Inflammatory macrophage treated with lipopolysaccharide for 4 hours (primary cell): Measurements from ENCODE around the gene P2RX6.
"Not testable (repeated sequence)": the region's sequence is repeated elsewhere in the genome, so short reads cannot be mapped to it uniquely, and the experiment has no call there.

Source experiments
- DNase-seq: peaks from one replicate; pipeline ENCODE4 v3.0.0-alpha.2; 2020

The P2RX6 gene

DNA sequence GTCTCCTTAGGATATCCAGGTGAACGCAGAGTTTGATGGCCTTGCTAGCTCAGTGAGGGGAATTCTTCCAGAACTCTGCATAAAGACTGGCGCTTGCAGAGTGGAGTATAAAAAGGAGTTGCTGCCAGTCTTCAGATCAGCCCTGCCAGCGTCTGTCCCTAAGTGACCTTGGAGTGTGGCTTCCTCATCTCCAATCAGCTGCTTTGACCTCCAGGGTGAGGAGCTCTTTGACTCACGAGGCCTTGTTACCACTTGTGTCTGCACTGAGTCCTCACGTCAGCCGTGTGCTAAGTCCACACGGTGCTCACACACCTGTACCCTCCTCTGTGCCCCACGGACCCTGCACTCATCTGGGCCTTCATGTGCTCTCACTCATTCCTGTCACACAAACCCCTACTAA is 45.4 kb downstream of the P2RX6 start:
- DNase-seq: not testable (repeated sequence)

DNA sequence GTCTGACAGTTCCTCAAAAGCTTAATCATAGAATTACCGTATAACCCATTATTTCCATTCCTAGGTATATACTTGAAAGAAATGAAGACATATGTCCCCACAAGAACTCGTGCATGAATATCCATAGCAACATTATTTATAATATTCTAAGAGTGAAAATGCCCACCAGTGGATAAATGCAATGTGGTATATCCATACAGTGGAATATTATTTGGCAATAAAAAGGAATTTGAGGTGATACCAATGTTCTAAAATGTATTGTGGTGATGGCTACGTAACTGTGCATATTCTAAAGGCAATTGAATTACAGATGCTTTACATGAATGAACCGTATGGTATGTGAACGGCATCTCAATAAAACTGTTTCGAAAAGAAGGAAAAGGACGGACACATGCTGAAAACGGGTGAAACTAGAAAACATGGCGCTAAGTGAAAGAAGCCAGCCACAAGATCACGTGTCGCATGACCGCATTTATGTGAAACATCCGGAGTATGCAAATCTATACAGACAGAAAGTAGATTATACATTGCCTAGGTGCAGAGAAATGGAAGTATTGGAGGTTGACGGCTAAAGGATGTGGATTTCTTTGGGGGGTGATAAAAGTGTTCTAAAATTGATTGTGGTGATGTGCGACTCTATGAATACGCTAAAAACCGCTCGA is 46.8 kb downstream of the P2RX6 start:
- not testable (repeated sequence) for DNase-seq

DNA sequence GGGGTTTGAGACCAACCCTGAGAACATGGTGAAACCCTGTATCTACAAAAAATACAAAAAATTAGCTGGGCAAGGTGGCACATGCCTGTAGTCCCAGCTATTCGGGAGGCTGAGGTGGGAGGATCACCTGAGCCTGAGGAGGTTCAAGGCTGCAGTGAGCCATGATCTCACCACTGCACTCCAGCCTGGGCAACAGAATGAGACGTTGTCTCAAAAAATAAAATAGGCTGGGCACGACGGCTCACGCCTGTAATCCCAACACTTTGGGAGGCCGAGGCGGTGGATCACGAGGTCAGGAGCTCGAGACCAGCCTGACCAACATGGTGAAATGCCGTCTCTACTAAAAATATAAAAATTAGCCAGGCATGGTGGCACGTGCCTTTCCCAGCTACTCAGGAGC is 49.5 kb downstream of the P2RX6 start:
- DNase-seq: not testable (repeated sequence)

DNA sequence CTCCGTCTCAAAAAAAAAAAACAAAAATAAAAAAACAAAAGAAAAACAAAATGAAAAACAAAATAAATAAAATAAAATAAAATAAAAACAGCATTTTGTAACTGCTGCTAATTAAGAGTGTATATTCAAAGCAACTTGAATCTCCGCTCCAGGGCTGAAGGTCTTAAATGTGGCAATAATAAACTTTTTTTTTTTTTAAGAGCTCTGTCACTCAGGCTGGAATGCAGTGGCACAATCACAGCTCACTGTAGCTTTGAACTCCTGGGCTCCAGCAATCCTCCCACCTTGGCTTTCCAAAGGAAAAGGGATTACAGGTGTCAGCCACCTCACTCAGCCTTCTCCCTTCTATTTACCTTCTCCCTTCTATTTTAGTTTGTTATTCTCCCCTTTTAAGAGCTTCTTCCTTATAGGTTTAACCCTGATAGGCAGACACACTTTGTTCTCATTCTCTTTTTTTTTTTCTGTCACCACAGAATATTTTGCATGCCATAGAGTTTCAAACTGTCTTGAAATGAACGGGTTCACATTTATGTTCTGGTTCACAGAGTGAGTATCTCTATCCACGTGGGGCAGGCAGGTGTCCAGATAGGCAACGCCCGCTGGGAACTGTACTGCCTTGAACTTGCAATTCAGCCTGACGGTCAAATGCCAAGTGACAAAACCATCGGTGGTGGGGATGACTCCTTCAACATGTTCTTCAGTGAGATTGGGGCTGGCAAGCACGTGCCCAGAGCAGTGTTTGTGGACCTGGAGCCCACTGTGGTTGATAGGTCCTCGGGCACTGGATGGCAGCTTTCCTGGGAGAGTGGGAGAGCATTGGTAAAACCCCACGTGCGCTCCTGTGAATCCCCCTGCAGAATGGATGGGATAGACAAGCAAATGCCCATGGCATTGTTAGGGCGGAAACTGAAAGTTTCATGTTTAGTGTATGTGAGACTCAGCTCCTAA is 50.2 kb downstream of the P2RX6 start:
- DNase-seq: no peak

DNA sequence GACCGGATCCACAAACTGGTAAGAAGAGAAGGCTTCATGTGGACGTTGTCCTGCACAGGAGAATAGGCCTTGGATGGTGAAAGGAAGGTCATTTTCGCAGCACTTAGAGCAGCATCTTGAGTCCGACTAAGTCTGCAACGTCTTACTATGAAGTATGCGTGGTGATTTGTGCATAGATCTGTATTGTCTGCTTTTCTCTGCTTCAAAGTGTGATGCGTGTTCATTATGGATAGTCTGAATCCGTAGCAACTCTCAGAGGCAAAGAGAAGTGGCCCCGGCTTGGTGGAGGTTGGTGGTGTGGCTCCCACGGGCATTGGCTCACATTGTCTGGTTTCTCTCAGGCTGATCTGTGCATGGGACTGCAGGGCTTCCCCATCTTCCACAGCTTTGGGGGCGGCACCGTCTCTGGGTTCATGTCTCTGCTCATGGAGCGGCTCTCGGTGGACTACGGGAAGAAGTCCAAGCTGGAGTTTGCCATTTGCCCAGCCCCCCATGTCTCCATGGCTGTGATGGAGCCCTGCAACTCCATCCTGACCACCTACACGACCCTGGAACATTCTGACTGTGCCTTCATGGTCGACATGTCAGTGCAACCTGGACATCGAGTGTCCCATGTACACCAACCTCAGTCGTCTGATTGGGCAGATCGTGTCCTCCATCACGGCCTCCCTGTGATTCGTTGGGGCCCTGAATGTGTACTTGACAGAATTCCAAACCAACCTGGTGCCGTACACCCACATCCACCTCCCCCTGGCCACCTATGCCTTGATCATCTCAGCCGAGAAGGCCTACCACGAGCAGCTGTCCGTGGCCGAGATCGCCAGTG is 52.3 kb downstream of the P2RX6 start:
- DNase-seq: no peak

DNA sequence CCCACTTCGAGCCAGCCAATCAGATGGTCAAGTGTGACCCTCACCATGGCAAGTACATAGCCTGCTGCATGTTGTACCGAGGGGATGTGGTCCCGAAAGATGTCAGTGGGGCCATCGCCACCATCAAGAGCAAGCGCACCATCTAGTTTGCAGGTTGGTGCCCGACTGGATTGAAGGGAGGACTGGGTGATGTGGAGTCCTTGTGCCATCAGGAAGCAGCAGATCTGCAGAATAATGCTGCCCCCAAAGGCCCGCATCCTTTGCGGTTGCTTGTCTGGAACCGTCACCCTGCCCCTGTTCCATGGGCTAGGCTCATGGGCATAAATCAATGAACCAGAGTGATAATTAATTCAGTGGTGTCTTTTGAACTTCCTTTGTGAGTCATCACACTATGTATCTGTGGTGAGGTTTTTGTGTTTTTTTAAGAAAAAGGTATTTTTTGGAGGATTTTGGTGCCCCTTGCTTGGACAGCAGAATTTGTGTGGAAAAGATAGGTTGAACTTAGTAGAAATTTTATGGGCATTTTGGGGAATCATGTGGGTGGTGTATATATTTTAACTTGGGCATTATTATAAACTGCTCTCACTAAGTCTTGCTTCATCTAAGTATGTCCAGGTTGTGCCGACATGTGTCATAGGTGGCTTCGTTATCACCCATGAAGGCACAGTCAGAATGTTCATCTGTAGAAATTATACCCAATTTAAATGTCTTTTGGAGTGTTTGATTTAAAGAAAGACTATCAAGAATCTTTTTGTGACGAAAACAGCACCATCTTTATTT is 53.1 kb downstream of the P2RX6 start:
- DNase-seq: no peak

DNA sequence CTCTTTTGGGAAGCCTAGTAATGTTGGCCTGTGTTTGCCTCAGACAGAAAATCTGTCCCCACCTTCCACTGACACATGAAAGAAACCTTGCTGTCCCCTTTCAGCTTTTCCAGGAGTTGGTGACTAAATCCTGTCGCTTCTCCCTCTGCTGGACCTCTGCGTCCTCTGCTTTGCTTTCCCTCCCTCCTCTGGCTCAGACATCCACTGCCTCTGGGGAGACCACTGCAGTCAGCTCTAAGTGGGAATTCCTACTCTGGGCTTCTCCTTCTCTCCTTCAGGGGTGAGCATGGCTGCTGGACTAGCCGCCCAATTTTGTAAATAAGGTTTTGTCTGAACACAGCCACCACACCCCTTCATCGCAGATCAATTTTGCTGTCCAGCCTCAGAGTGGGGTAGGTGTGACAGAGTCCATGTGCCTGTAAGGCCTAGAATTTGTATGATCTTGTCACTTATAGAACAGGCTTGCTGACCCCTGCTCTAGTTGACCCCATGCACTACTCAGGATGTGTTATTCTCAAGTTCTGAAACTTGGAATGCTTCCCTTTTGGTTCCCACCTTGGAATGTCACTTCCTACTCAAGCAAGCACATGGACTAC is 53.8 kb downstream of the P2RX6 start:
- no peak for DNase-seq

DNA sequence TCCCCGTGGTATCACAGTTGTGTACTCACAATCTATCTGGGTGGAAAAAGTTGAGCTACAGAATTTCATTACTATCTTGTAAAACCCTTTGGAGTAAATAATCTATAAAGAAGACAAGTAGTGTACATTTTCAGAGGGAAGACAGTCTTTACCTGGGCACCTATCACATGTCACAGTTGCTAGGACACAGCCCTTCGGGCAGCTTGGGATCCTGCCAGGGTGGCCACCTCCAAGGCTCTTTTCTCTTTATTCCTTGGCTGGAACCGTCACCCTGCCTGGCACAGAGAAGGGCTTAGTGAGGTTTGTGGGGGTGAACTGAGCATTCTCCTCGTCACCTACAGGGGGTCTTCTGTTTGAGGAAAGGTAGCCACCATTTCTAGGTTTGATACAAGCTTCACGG is 54.4 kb downstream of the P2RX6 start:
- no peak for DNase-seq

DNA sequence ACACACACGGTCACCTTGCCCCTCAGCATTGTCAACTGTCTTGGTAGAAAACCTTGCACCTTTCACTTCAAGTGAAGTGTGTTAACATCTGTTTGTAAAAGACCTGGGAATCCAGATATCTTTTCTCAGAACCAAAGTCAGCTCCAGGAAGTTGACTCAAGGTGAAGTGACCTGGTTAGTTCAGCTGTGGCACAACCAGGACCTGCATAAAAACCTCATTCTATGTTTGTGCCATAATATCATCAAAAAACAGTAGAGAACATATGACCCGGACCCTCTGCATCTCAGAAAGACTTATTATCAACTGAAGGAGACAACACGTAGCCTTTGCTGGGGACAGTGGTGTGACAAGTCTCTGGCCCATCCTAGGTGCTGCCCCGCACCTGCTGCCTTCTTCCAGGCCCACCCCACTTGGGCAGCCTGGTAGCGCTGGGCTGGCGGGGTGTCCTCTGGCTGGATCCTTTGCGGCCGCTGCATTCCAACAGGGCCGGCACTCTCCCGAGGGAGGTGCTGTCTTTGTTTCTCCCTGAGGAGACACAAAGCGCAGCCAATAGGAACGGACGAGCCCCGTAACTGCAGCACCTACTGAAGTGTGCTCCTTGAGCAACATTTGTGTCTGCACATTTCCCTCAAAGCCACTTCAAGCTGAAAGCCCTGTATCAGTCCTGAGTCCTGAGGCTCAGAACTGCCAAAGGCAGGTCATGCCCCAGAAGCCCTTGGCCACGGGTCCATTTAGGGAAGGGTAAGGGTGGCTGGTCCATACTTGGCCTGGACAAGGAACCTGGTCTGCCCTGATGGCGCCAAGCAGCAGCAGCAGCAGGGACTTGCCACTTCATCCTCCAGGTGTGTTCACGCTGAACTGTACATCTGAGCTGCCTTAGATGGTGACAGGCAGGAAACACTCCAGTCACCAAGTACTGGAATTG is 56.0 kb downstream of the P2RX6 start:
- DNase-seq: no peak

DNA sequence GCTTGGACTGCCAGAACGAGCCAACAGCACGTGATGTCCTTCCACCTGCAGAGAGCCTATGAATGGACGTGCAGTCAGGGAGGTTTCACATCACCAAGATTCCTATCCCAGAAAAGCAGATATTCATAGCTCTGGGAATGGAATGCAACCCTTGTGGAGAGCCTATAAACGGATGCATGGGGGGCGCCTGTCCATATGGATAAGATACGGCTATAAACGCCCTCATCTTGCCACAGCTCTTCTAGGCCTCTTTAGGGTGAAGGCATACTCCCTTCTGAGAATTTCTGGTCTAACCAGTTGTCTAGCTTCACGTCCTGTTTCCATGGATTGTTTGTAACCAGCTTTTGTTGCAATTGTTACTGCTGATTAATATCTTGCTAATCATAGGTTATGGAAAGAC is 56.8 kb downstream of the P2RX6 start:
- not testable (repeated sequence) for DNase-seq

DNA sequence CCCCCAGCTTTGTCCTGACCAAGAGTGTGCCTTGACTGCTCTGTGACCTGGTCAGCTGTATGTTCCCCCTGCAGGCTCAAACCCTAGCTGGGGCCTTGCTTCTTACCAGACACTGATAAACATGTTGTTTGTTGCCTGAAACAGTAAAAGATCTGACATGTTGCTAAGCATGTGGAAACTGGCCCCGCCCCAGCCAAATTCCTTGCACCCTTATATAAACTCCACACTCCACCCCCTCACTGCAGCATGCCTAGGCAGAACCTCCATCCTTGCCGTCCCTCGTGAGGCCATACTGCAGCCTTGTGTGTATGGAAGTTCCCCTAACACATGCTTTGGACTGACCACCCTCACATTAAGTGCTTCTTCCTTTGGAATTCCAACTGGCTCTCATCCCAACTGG is 58.1 kb downstream of the P2RX6 start:
- DNase-seq: no peak

DNA sequence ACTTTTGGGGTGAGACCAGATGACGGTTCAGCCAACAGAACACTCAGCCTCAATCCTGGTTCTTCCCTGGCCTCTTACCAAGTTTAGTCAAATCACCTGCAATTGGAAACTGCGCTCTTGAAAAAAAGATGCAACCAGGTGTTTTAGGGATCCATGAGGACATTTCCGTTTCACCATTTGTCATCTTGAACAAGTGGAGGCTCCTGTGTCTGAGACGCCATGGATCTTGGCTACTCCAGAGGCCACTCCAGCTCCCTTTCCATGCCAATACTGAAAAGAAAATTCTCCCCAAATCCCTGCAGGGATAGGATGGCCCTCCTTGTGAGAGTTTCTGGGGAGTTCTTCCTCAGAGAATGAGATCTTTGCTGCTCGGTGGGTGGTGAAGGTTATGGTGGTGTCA is 58.5 kb downstream of the P2RX6 start:
- DNase-seq: no peak

DNA sequence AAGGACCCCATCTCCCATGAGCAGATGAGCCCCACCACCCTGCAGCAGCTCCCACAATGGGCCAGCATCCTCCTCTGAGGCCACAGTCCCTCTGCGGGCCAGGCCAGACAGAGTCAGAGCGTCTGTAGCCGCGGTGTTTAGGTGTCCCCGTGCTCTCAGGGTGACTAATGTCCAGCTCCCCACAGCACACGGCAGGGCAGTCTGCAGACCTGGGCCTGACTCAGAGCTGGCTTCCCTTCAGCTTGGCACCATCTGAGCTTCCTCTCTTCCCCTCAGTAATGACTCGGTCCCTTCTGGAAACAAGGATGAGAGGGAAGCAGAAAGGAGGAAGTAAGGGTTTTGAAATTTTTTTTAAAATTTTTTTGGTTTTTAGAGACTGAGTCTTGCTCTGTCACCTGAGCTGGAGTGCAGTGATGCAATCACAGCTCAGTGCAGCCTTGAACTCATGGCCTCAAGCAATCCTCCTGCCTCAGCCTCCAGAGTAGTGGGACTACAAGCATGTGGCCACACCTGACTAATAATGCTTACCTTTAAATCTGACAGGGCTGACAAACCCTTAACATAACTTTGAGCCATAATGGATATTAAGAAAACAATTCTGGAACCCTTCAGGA is 59.2 kb downstream of the P2RX6 start:
- DNase-seq: peak; percentile 67

DNA sequence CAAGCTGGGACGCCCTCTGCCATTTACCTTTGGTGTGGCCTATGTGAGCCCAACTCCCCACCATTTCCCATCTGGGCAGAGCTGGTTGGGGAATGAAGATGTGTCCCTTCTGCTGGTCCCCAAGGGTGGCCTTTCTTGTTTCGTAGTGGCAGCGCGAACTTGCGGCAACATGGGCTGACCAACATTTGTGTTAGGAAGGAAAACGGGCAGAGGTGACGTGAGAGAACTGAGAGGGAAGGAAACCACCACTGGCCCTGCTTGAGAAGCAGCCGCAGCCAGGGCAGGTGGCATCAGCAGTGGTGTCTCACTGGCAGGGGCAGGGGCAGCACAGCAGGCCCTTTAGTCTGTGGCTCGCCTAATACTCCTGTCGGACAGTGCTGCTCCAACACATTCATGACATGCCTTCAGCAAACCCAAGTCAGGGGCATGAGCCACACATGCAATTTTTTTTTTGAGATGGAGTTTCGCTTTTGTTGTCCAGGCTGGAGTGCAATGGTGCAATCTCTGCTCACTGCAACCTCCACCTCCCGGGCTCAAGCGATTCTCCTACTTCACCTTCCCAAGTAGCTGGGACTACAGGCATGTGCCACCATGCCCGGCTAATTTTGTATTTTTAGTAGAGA is 60.7 kb downstream of the P2RX6 start:
- DNase-seq: no peak

DNA sequence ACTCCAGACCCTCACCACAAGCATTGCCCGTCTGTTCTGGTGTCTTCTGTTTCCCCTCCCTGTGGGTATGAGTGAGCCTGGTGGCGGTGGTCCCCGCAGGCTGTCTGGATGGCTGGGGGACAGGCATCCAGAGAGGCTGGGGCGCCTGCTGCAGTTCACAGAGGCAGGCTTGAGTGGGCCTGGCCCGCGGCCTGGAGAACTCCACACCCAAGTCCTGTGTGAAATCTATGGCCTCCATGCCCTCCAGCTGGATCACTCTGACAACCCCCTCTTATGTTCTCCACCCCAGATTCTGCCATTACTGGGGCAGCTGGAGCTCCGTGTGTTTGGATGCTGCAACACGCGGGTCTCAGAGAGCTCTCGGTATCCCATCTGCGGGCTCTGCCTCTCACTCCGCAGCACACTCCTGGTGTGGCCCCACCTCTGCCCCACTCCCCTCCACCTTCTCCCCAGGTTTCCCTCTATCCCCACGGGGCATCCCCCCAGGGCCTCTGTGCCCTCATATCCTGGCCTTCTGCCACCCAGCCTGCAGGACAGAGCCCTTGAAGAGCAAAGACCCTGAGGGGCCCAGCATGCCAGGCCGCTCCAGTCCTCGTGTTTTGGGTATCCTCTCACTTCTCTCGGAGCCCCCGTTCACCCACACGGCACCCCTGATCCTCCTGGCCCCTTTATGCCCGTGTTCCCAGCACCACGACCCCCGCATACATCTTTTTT is 62.1 kb downstream of the P2RX6 start:
- DNase-seq: no peak
